ENCODE measurements around the gene ATP8A2.
"Not testable (repeated sequence)": the region's sequence is repeated elsewhere in the genome, so short reads cannot be mapped to it uniquely, and the experiment has no call there.

The ATP8A2 gene

DNA sequence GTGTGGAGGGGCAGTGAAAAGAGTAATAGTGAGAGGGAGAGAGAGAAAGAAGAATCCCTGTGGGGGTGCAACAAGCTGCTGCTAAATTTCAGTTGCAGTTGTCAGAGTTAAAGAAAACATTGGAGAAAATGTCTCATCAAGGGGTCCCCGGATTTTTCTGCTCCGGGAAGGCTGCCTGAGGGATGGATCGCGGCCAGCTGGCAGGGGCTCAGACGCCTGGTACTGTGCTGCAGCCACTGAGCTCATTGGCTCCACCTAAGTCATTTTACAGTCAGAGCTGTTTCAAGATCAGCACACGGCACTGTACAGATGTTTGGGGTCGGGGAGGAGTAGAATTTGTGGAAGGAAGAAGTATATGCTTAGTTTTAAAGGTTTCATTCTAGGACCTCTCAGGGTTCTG lies 573.8 kb downstream of the ATP8A2 start:
- H3K4me1 ChIP-seq (ENCODE audit: control insufficient read depth in 1 of 2, insufficient read depth in 1 of 2, low read depth in 1 of 2, low read length in 1 of 2), result no peaks in the 10 kb centered on the region
- no peak overlapping the region for H3K27ac ChIP-seq
- H3K27me3 ChIP-seq, result no peaks in the 10 kb centered on the region
- no peak overlapping the region for H3K4me3 ChIP-seq (ENCODE audit: low read depth in 1 of 2, low read length in 1 of 2)
- TF ChIP-seq, protein P1, sequence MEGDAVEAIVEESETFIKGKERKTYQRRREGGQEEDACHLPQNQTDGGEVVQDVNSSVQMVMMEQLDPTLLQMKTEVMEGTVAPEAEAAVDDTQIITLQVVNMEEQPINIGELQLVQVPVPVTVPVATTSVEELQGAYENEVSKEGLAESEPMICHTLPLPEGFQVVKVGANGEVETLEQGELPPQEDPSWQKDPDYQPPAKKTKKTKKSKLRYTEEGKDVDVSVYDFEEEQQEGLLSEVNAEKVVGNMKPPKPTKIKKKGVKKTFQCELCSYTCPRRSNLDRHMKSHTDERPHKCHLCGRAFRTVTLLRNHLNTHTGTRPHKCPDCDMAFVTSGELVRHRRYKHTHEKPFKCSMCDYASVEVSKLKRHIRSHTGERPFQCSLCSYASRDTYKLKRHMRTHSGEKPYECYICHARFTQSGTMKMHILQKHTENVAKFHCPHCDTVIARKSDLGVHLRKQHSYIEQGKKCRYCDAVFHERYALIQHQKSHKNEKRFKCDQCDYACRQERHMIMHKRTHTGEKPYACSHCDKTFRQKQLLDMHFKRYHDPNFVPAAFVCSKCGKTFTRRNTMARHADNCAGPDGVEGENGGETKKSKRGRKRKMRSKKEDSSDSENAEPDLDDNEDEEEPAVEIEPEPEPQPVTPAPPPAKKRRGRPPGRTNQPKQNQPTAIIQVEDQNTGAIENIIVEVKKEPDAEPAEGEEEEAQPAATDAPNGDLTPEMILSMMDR (IDR thresholded peaks at IDR 0.05), result no peak
- H3K36me3 ChIP-seq, result no peaks in the 10 kb centered on the region
- H3K9me3 ChIP-seq, result no peaks in the 10 kb centered on the region

DNA sequence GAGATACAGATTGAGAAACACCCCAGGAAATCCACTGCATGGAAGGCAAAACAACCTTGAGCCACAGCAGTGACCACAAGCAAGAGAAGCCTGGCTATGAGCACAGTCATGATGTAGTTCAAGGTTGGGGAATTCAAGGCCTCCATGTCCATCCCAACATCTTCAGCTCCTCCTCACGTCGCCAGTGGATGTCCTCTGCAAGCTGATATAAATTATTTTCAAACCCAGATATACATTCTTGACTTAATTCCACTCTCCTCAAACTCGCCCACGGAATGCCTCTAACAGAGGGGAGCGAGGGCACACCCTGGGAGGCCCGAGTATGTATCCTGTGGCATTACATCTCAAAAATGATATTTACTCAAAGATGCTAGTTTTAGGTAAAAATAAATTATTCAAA lies 574.5 kb downstream of the ATP8A2 start:
- H3K4me1 ChIP-seq (ENCODE audit: control insufficient read depth in 1 of 2, insufficient read depth in 1 of 2, low read depth in 1 of 2, low read length in 1 of 2), result no peaks in the 10 kb centered on the region
- no peaks in the 10 kb centered on the region for H3K9me3 ChIP-seq
- TF ChIP-seq, protein P1 (IDR thresholded peaks at IDR 0.05), result no peak
- no peaks in the 10 kb centered on the region for H3K36me3 ChIP-seq
- H3K27me3 ChIP-seq, result no peaks in the 10 kb centered on the region
- no peak overlapping the region for H3K4me3 ChIP-seq (ENCODE audit: low read depth in 1 of 2, low read length in 1 of 2)
- H3K27ac ChIP-seq, result no peak overlapping the region

DNA sequence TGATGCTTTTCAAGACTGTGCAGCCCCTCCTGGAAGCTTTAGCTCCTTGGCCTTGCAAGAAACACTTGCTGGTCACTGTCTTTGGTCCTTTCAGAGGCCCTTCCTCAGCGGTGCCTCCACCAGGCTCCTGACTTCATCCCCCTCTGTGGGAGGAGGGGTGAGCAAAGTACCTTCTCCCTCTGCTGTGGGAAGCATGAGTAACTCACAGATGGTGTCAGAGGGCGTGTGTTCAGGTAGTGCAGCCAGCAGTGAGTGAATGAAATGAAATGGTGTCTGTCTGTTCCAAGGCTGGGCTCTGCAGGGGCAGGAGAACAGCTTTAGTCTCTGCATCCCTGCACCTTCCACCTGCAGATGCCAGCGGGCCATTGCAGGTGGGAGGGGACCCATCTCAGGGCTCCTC lies 577.1 kb downstream of the ATP8A2 start:
- no peaks in the 10 kb centered on the region for H3K4me1 ChIP-seq (ENCODE audit: control insufficient read depth in 1 of 2, insufficient read depth in 1 of 2, low read depth in 1 of 2, low read length in 1 of 2)
- H3K9me3 ChIP-seq, result no peaks in the 10 kb centered on the region
- no peak overlapping the region for H3K4me3 ChIP-seq (ENCODE audit: low read depth in 1 of 2, low read length in 1 of 2)
- no peak overlapping the region for H3K27ac ChIP-seq
- H3K27me3 ChIP-seq, result no peaks in the 10 kb centered on the region
- TF ChIP-seq, protein P1 (IDR thresholded peaks at IDR 0.05), result no peak
- no peaks in the 10 kb centered on the region for H3K36me3 ChIP-seq

DNA sequence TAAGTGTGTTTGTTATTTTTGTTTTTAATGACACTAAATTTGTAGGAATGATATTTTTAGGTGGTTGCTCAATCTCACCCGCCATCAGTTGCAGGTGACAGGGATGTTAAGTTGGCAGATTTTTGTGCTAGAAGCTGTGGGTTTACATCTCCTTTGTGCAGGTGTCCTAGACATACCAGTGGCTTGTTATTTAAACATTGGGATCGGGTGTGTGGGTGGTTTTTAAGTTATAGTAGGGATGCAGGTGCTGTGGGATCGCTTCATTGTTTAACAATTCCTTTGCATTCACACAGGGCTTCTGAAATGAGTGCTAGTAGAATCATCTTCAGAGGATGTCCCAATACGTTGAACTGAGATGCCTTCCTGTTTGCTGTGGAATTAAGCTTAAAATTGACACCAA lies 580.1 kb downstream of the ATP8A2 start:
- no peaks in the 10 kb centered on the region for H3K36me3 ChIP-seq

DNA sequence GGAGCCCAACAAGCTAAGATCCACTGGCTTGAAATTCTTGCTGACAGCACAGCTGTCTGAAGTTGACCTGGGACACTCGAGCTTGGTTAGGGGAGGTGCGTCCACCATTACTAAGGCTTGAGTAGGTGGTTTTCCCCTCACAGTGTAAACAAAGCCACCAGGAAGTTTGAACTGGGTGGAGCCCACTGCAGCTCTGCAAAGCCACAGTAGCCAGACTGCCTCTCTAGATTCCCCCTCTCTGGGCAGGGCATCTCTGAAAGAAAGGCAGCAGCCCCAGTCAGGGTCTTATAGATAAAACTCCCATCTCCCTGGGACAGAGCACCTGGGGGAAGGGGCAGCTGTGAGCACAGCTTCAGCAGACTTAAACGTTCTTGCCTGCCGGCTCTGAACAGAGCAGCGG lies 582.3 kb downstream of the ATP8A2 start:
- H3K4me3 ChIP-seq (ENCODE audit: low read depth in 1 of 2, low read length in 1 of 2); H3K27ac ChIP-seq; H3K36me3 ChIP-seq; H3K27me3 ChIP-seq; H3K4me1 ChIP-seq (ENCODE audit: control insufficient read depth in 1 of 2, insufficient read depth in 1 of 2, low read depth in 1 of 2, low read length in 1 of 2); H3K9me3 ChIP-seq: not testable (repeated sequence)

More for the DNA sequence above, 580.1 kb downstream of the ATP8A2 start:
- Histone ChIP-seq H3K4me3 (ENCODE audit: low read depth in 1 of 2, low read length in 1 of 2) (no peak overlapping the region), H3K9me3 (no peaks in the 10 kb centered on the region), H3K27me3 (no peaks in the 10 kb centered on the region), H3K4me1 (ENCODE audit: control insufficient read depth in 1 of 2, insufficient read depth in 1 of 2, low read depth in 1 of 2, low read length in 1 of 2) (no peaks in the 10 kb centered on the region), H3K27ac (no peak overlapping the region)
- TF ChIP-seq, protein P1 (IDR thresholded peaks at IDR 0.05), result no peak

DNA sequence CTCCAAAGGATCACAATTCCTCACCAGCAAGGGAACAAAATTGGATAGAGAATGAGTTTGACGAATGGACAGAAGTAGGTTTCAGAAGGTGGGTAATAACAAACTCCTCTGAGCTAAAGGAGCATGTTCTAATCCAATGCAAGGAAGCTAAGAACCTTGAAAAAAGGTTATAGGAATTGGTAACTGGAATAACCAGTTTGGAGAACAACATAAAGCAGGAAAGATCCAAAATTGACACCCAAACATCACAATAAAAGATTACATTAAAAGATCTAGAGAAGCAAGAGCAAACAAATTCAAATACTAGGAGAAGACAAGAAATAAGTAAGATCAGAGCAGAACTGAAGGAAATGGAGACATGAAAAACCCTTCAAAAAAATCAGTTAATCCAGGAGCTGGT lies 583.2 kb downstream of the ATP8A2 start:
- H3K9me3 ChIP-seq; H3K27ac ChIP-seq; H3K4me1 ChIP-seq (ENCODE audit: control insufficient read depth in 1 of 2, insufficient read depth in 1 of 2, low read depth in 1 of 2, low read length in 1 of 2); H3K27me3 ChIP-seq; H3K36me3 ChIP-seq; H3K4me3 ChIP-seq (ENCODE audit: low read depth in 1 of 2, low read length in 1 of 2): not testable (repeated sequence)

DNA sequence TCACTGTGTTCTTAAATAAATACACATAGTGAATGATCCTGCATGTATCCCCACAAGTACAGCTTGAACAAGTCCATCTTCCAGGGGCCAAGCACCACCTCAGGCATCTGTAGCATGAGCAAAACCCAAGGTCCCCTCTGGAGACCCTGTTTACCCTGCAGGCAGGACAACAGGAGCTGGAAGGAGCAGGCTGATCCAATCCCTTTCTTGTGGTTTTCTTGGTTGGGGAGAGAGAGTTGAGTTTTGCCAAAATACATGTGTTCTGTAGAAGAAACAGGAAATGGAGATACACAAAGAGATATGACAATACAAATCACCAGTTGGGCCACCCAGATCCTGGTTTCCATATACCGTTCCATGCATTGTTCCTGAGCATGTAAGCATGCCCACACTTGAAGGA lies 587.2 kb downstream of the ATP8A2 start:
- TF ChIP-seq, protein P1 (IDR thresholded peaks at IDR 0.05), result no peak
- H3K36me3 ChIP-seq, result no peaks in the 10 kb centered on the region
- no peaks in the 10 kb centered on the region for H3K9me3 ChIP-seq

More for the DNA sequence above, 587.2 kb downstream of the ATP8A2 start:
- Histone ChIP-seq H3K27me3 (no peaks in the 10 kb centered on the region), H3K4me1 (ENCODE audit: control insufficient read depth in 1 of 2, insufficient read depth in 1 of 2, low read depth in 1 of 2, low read length in 1 of 2) (no peaks in the 10 kb centered on the region), H3K4me3 (ENCODE audit: low read depth in 1 of 2, low read length in 1 of 2) (no peak overlapping the region), H3K27ac (no peak overlapping the region)

All from neutrophil (primary cell).